H9 (cell line): ENCODE results near the gene FCRLA. TPM values are rescaled to one million over a fixed set of nuclear protein-coding genes. Genes with fewer than 3 reads are reported as not detected.

Experiments used
- DNase-seq: peaks from one replicate; pipeline ENCODE4 v3.0.0-alpha.2; 2017
- H2AFZ ChIP-seq: one replicate; pipeline ENCODE4 v1.6.1; 2013; ENCODE audit warnings: mild to moderate bottlenecking, low read length, control low read depth, moderate library complexity
- H2AK5ac ChIP-seq: 2 replicates; pipeline ENCODE4 v1.6.1; 2013; ENCODE audit warnings: low read length, control low read depth, mixed read lengths; ENCODE audit not compliant: insufficient read length
- H2BK120ac ChIP-seq: one replicate; pipeline ENCODE4 v1.6.1; 2013; ENCODE audit warnings: low read depth, mild to moderate bottlenecking, low read length, control low read depth, inconsistent platforms; ENCODE audit not compliant: poor library complexity, severe bottlenecking
- H2BK12ac ChIP-seq: 2 replicates; pipeline ENCODE4 v1.6.1; 2013; ENCODE audit warnings: low read length, control low read depth, mixed read lengths, low read depth; ENCODE audit not compliant: insufficient read length
- H2BK15ac ChIP-seq: 2 replicates; pipeline ENCODE4 v1.6.1; 2013; ENCODE audit warnings: low read depth, low read length, control low read depth
- H2BK20ac ChIP-seq: one replicate; pipeline ENCODE4 v1.6.1; 2013; ENCODE audit warnings: low read depth, mild to moderate bottlenecking, low read length, control low read depth, inconsistent platforms; ENCODE audit not compliant: poor library complexity, severe bottlenecking
- H2BK5ac ChIP-seq: 2 replicates; pipeline ENCODE4 v1.6.1; 2013; ENCODE audit warnings: low read length, control low read depth, mixed read lengths; ENCODE audit not compliant: insufficient read length
- H3K14ac ChIP-seq: 2 replicates; pipeline ENCODE4 v1.6.1; 2013; ENCODE audit warnings: low read length, control low read depth; ENCODE audit not compliant: insufficient read depth
- H3K18ac ChIP-seq: 2 replicates; pipeline ENCODE4 v1.6.1; 2013; ENCODE audit warnings: low read depth, mild to moderate bottlenecking, mixed read lengths, low read length, control low read depth; ENCODE audit not compliant: insufficient read length
- H3K23ac ChIP-seq: 2 replicates; pipeline ENCODE4 v1.6.1; 2013; ENCODE audit warnings: low read length, control low read depth, mixed read lengths, low read depth; ENCODE audit not compliant: insufficient read length
- H3K23me2 ChIP-seq: 2 replicates; pipeline ENCODE4 v1.6.1; 2013; ENCODE audit warnings: low read depth, mild to moderate bottlenecking, mixed read lengths, low read length, control low read depth; ENCODE audit not compliant: insufficient read length, poor library complexity, severe bottlenecking
- H3K27ac ChIP-seq: 2 replicates; pipeline ENCODE4 v1.5.1; 2013; ENCODE audit warnings: low read length, control low read depth, mixed read lengths, low read depth; ENCODE audit not compliant: insufficient read length
- H3K27me3 ChIP-seq: 2 replicates; pipeline ENCODE4 v1.6.1; 2013; ENCODE audit warnings: low read length, control low read depth, inconsistent platforms; ENCODE audit not compliant: insufficient read depth
- H3K4ac ChIP-seq: 2 replicates; pipeline ENCODE4 v1.6.1; 2013; ENCODE audit warnings: low read depth, mild to moderate bottlenecking, control low read depth, inconsistent platforms, low read length, moderate library complexity
- H3K4me1 ChIP-seq: 2 replicates; pipeline ENCODE4 v1.6.1; 2013; ENCODE audit warnings: low read length, control low read depth, inconsistent platforms; ENCODE audit not compliant: insufficient read depth
- H3K4me2 ChIP-seq: 2 replicates; pipeline ENCODE4 v1.6.1; 2013; ENCODE audit warnings: low read length, control low read depth, mixed read lengths; ENCODE audit not compliant: insufficient read length, insufficient read depth
- H3K56ac ChIP-seq: 2 replicates; pipeline ENCODE4 v1.6.1; 2013; ENCODE audit warnings: low read depth, mild to moderate bottlenecking, mixed read lengths, low read length, control low read depth; ENCODE audit not compliant: insufficient read length
- H3K79me1 ChIP-seq: 2 replicates; pipeline ENCODE4 v1.6.1; 2013; ENCODE audit warnings: low read depth, mild to moderate bottlenecking, moderate library complexity, low read length, control low read depth, inconsistent platforms; ENCODE audit not compliant: insufficient read depth, poor library complexity, severe bottlenecking
- H3K79me2 ChIP-seq: 2 replicates; pipeline ENCODE4 v1.6.1; 2013; ENCODE audit warnings: low read length, control low read depth, inconsistent platforms; ENCODE audit not compliant: insufficient read depth
- H3K9ac ChIP-seq: 2 replicates; pipeline ENCODE4 v1.6.1; 2013; ENCODE audit warnings: low read length, control low read depth, mixed read lengths; ENCODE audit not compliant: insufficient read length; ENCODE audit errors: extremely low read depth
- H3K9me3 ChIP-seq: one replicate; pipeline ENCODE4 v1.6.1; 2013; ENCODE audit warnings: low read depth, low read length, inconsistent platforms; ENCODE audit not compliant: control insufficient read depth
- H3T11ph ChIP-seq: one replicate; pipeline ENCODE4 v1.6.1; 2013; ENCODE audit warnings: mild to moderate bottlenecking, low read length, control low read depth, inconsistent platforms
- H4K20me1 ChIP-seq: one replicate; pipeline ENCODE4 v1.6.1; 2013; ENCODE audit not compliant: control insufficient read depth, insufficient read length, insufficient read depth
- H4K5ac ChIP-seq: 2 replicates; pipeline ENCODE4 v1.6.1; 2013; ENCODE audit warnings: low read depth, mild to moderate bottlenecking, mixed read lengths, low read length, control low read depth; ENCODE audit not compliant: insufficient read length
- H4K8ac ChIP-seq: replicated peaks from 2 replicates; pipeline ENCODE4 v1.6.1; 2013; ENCODE audit warnings: low read length, control low read depth, mixed read lengths, low read depth; ENCODE audit not compliant: insufficient read length
- H4K91ac ChIP-seq: 2 replicates; pipeline ENCODE4 v1.6.1; 2013; ENCODE audit warnings: low read depth, mild to moderate bottlenecking, moderate library complexity, mixed read lengths, low read length, control low read depth; ENCODE audit not compliant: insufficient read length
- H3K27ac Mint-ChIP-seq, 3 experiments: 2 replicates in 2 of 3; 3 replicates in 1 of 3; pipeline ENCODE4 v1.8.0; 2020 to 2021; ENCODE audit warnings: mixed read lengths in 3 of 3, mild to moderate bottlenecking in 1 of 3, moderate library complexity in 1 of 3
- H3K27me3 Mint-ChIP-seq: 2 replicates; pipeline ENCODE4 v1.8.0; 2021; ENCODE audit warnings: low read depth, mild to moderate bottlenecking, moderate library complexity, mixed read lengths
- H3K36me3 Mint-ChIP-seq, 3 experiments: 2 replicates in 2 of 3; 3 replicates in 1 of 3; pipeline ENCODE4 v1.8.0; 2020 to 2021; ENCODE audit warnings: low read depth in 3 of 3, mixed read lengths in 3 of 3; ENCODE audit not compliant: insufficient read depth in 1 of 3
- H3K4me1 Mint-ChIP-seq, 2 experiments: 2 replicates each; pipeline ENCODE4 v1.8.0; 2020; ENCODE audit warnings: mixed read lengths in 2 of 2
- H3K4me3 Mint-ChIP-seq, 2 experiments: 2 replicates in 1 of 2; 3 replicates in 1 of 2; pipeline ENCODE4 v1.8.0; 2020 to 2021; ENCODE audit warnings: mild to moderate bottlenecking in 2 of 2, mixed read lengths in 2 of 2, moderate library complexity in 1 of 2
- H3K9me3 Mint-ChIP-seq, 2 experiments: 2 replicates in 1 of 2; 3 replicates in 1 of 2; pipeline ENCODE4 v1.8.0; 2020; ENCODE audit warnings: mild to moderate bottlenecking in 2 of 2, mixed read lengths in 2 of 2, moderate library complexity in 1 of 2
- CTCF ChIP-seq: fragments of 200-600 bp; sonication (generic); conservative IDR thresholded peaks from 3 replicates; pipeline ENCODE4 v1.8.0; 2021; ENCODE audit warnings: antibody characterized with exemption, mild to moderate bottlenecking
- WGBS: extraction: QIAGEN DNeasy Blood & Tissue Kit; methylation state at CpG from one replicate; pipeline ENCODE4 v1.1.7; 2013; ENCODE audit warnings: missing lambda C conversion rate, low lambda C conversion rate, mixed read lengths; ENCODE audit not compliant: insufficient read length; ENCODE audit errors: extremely low coverage; 5-methylcytosine and 5-hydroxymethylcytosine counted together
- total RNA-seq: library from RNA; stranded (reverse); gene quantifications from 2 replicates; pipeline ENCODE4 v1.2.1, GENCODE V29; 2021

The FCRLA gene
- total RNA-seq, 1 experiment from 2014 or later = not detected

- peaks cover 4 to 13% of the 10 kb centered on the region in 2 experiments for H3K4me1 Mint-ChIP-seq
- no peak overlapping the region for H3K27ac Mint-ChIP-seq
Observed at GRCh38 chr1:161676958-161677689, 29.9 kb upstream of the FCRLA start.

More at GRCh38 chr1:161676958-161677689, 29.9 kb upstream of the FCRLA start:
- no peak overlapping the region for H3T11ph ChIP-seq
- no peaks in the 10 kb centered on the region for H3K4me1 ChIP-seq
- no peaks in the 10 kb centered on the region for H3K9me3 ChIP-seq
- H2BK120ac ChIP-seq = no peak overlapping the region
- no peak overlapping the region for H3K4ac ChIP-seq
- no peak overlapping the region for H2BK5ac ChIP-seq
- H4K20me1 ChIP-seq = no peaks in the 10 kb centered on the region
- Mint-ChIP-seq H3K27me3 (no peaks in the 10 kb centered on the region; the same call in none of the 2 replicates), H3K9me3 (no peaks in the 10 kb centered on the region), H3K36me3 (no peaks in the 10 kb centered on the region; a peak in 1 of 7 replicates), H3K4me3 (no peak overlapping the region)
- H2BK15ac ChIP-seq = no peak overlapping the region
- DNase-seq = no peak
- no peak overlapping the region for H3K9ac ChIP-seq
- no peak overlapping the region for H4K8ac ChIP-seq
- H2AFZ ChIP-seq = no peak overlapping the region
- no peak overlapping the region for H3K27ac ChIP-seq
- no peak overlapping the region for H3K18ac ChIP-seq
- no peak overlapping the region for H3K23ac ChIP-seq
- no peak overlapping the region for H2BK20ac ChIP-seq
- no peak overlapping the region for H3K14ac ChIP-seq
- H3K27me3 ChIP-seq = no peaks in the 10 kb centered on the region
- TF ChIP-seq CTCF = no peak
- no peak overlapping the region for H2BK12ac ChIP-seq
- no peak overlapping the region for H2AK5ac ChIP-seq
- H3K23me2 ChIP-seq = no peaks in the 10 kb centered on the region
- H4K5ac ChIP-seq = no peak overlapping the region
- no peaks in the 10 kb centered on the region for H3K79me1 ChIP-seq
- no peaks in the 10 kb centered on the region for H3K79me2 ChIP-seq
- H3K56ac ChIP-seq = no peak overlapping the region
- H4K91ac ChIP-seq = no peak overlapping the region
- no CpG with 5 or more reads among the region's 5 CpGs for WGBS
- H3K4me2 ChIP-seq = no peak overlapping the region
